ENCODE data around the gene PTDSS2. TPM values are rescaled to one million over a fixed set of nuclear protein-coding genes. Genes with fewer than 3 reads are reported as not detected.
A peak's percentile ranks its signal among the peaks of the same experiment; 100 is the strongest.

PTDSS2 gene
- total and polyA plus RNA-seq, 9 of the 15 experiments (the other 6 are each of a cell fraction or from before 2014, with no cell fraction given), result 0.45 to 53.9 (median 17.2) TPM

- TF ChIP-seq CBX3 (IDR thresholded peaks at IDR 0.05; ENCODE audit: borderline replicate concordance in 1 of 2, low read length in 2 of 2), result peak in 1 of 2 experiments; percentile 57; a peak in 1 of 3 replicates
- TF ChIP-seq SIRT6 (IDR thresholded peaks at IDR 0.05; ENCODE audit: low read depth, low read length), result no peak
- no peak for TF ChIP-seq ATF2 (CRISPR knock-in tag; IDR thresholded peaks at IDR 0.05)
- no peak for TF ChIP-seq ZNF551 (CRISPR knock-in tag; IDR thresholded peaks at IDR 0.05)
- TF ChIP-seq GTF2F1 (IDR thresholded peaks at IDR 0.05; ENCODE audit: low read depth, low read length), result peak; percentile 25; the same call in 1 of the 2 replicates
- no peak for TF ChIP-seq BACH1 (tag; IDR thresholded peaks at IDR 0.05)
- peak; percentile 78 for TF ChIP-seq PRPF4 (IDR thresholded peaks at IDR 0.05; ENCODE audit: insufficient read depth, low read depth, low read length, poor library complexity, severe bottlenecking)
- TF ChIP-seq E2F3 (CRISPR knock-in tag; IDR thresholded peaks at IDR 0.05), result no peak; the same call in 1 of the 2 replicates
- TF ChIP-seq NFXL1 (CRISPR knock-in tag; IDR thresholded peaks at IDR 0.05), result no peak
- no peak for TF ChIP-seq KDM4B (IDR thresholded peaks at IDR 0.05; ENCODE audit: borderline replicate concordance in 2 of 2, low read depth in 1 of 2)
- TF ChIP-seq KAT7 (CRISPR knock-in tag; IDR thresholded peaks at IDR 0.05; ENCODE audit: borderline replicate concordance), result peak; percentile 59; the same call in 1 of the 2 replicates
- no peak for TF ChIP-seq TCFL5 (CRISPR knock-in tag; conservative IDR thresholded peaks at IDR 0.05)
- no peak for TF ChIP-seq ARID3B (CRISPR knock-in tag; IDR thresholded peaks at IDR 0.05; ENCODE audit: borderline replicate concordance)
- TF ChIP-seq DIDO1 (tag; IDR thresholded peaks at IDR 0.05; ENCODE audit: low read depth), result no peak
- TF ChIP-seq MAX (CRISPR knock-in tag; IDR thresholded peaks at IDR 0.05), result peak; percentile 92
- TF ChIP-seq ZBTB5 (IDR thresholded peaks at IDR 0.05), result no peak
- peak; percentile 62; the same call in 1 of the 2 replicates for TF ChIP-seq ZBTB7A (IDR thresholded peaks at IDR 0.05; ENCODE audit: borderline replicate concordance, control insufficient read depth, low read depth, low read length)
- no peak for TF ChIP-seq CEBPG (CRISPR knock-in tag; IDR thresholded peaks at IDR 0.05)
- no peak for TF ChIP-seq CEBPG (tag; conservative IDR thresholded peaks at IDR 0.05 in 1 of 2, IDR thresholded peaks at IDR 0.05 in 1 of 2)
- TF ChIP-seq CREB3L1 (IDR thresholded peaks at IDR 0.05; ENCODE audit: borderline replicate concordance, low read depth), result peak; percentile 70
Measured at GRCh38 chr11:518463-519202, 68.6 kb downstream of the PTDSS2 start (continued).
